CD14-positive monocyte (primary cell): ENCODE results near the gene KISS1. TPM values are rescaled to one million over a fixed set of nuclear protein-coding genes. Genes with fewer than 3 reads are reported as not detected.

Experiments used
- DNase-seq, 3 donors: peaks; one replicate each; pipeline ENCODE4 v3.0.0-alpha.2; 2011 to 2022
- H2AFZ ChIP-seq: 2 replicates; pipeline ENCODE4 v1.6.0; 2012; ENCODE audit warnings: mild to moderate bottlenecking, low read depth, low read length, inconsistent platforms; ENCODE audit not compliant: insufficient read depth, poor library complexity, severe bottlenecking
- H3K27ac ChIP-seq, 2 donors: 1 replicate in 1 of 2; 2 replicates in 1 of 2; pipeline ENCODE4 v1.5.1; 2012 to 2013; ENCODE audit warnings: low read length in 2 of 2, control low read depth in 1 of 2, inconsistent platforms in 1 of 2, low read depth in 1 of 2, mild to moderate bottlenecking in 1 of 2
- H3K27me3 ChIP-seq, 2 donors: one replicate each; pipeline versions ENCODE4 v1.6.0 to v1.6.1; 2011 to 2013; ENCODE audit warnings: low read length in 2 of 2; ENCODE audit not compliant: control insufficient read depth in 2 of 2, insufficient read depth in 2 of 2
- H3K36me3 ChIP-seq, 2 donors: replicated peaks in 1 of 2; 1 replicate in 1 of 2; 2 replicates in 1 of 2; pipeline versions ENCODE4 v1.5.1 to v1.6.1; 2012 to 2013; ENCODE audit warnings: low read length in 2 of 2, control low read depth in 1 of 2, inconsistent platforms in 1 of 2, mild to moderate bottlenecking in 1 of 2; ENCODE audit not compliant: insufficient read depth in 2 of 2, control insufficient read depth in 1 of 2
- H3K4me1 ChIP-seq, 2 donors: 1 replicate in 1 of 2; 2 replicates in 1 of 2; pipeline versions ENCODE4 v1.5.1 to v1.6.1; 2012 to 2013; ENCODE audit warnings: low read length in 2 of 2, control low read depth in 1 of 2, inconsistent platforms in 1 of 2, mild to moderate bottlenecking in 1 of 2, moderate library complexity in 1 of 2; ENCODE audit not compliant: insufficient read depth in 2 of 2, control insufficient read depth in 1 of 2
- H3K4me2 ChIP-seq: replicated peaks from 2 replicates; pipeline ENCODE3; 2012; ENCODE audit warnings: low read length, moderate library complexity, mild to moderate bottlenecking; ENCODE audit not compliant: poor library complexity, severe bottlenecking; ENCODE audit errors: extremely low read depth
- H3K4me3 ChIP-seq, 3 experiments: fragments of 200-600 bp in 1 of 3; sonication (generic) in 1 of 3; replicated peaks in 1 of 3; 1 replicate in 2 of 3; 2 replicates in 1 of 3; pipeline ENCODE4 v1.5.1; 2011 to 2013; ENCODE audit warnings: low read length in 3 of 3, mild to moderate bottlenecking in 3 of 3, control low read depth in 2 of 3, low read depth in 2 of 3, inconsistent platforms in 1 of 3, moderate library complexity in 1 of 3
- H3K79me2 ChIP-seq: 2 replicates; pipeline ENCODE4 v1.6.0; 2012; ENCODE audit warnings: mild to moderate bottlenecking, control low read depth, inconsistent platforms, low read length, moderate library complexity; ENCODE audit not compliant: insufficient read depth
- H3K9ac ChIP-seq: 2 replicates; pipeline ENCODE4 v1.6.0; 2017; ENCODE audit warnings: low read length, mild to moderate bottlenecking; ENCODE audit not compliant: insufficient read depth, poor library complexity, severe bottlenecking
- H3K9me3 ChIP-seq, 2 donors: replicated peaks in 1 of 2; 1 replicate in 1 of 2; 2 replicates in 1 of 2; pipeline versions ENCODE4 v1.5.1 to v1.6.1; 2012 to 2013; ENCODE audit warnings: low read length in 2 of 2, control low read depth in 1 of 2; ENCODE audit not compliant: control insufficient read depth in 1 of 2, insufficient read depth in 1 of 2
- H4K20me1 ChIP-seq: 2 replicates; pipeline ENCODE4 v1.6.0; 2012; ENCODE audit warnings: mild to moderate bottlenecking, low read length, control low read depth, moderate library complexity; ENCODE audit not compliant: insufficient read depth
- H3K27ac Mint-ChIP-seq, 7 donors: one replicate each; pipeline ENCODE4 v1.8.0; 2020; ENCODE audit warnings: mild to moderate bottlenecking in 7 of 7, mixed read lengths in 7 of 7, moderate library complexity in 6 of 7, inconsistent platforms in 2 of 7
- H3K27me3 Mint-ChIP-seq, 3 donors: one replicate each; pipeline ENCODE4 v1.8.0; 2021 to 2022; ENCODE audit warnings: low read depth in 3 of 3, mild to moderate bottlenecking in 3 of 3, mixed read lengths in 3 of 3, moderate library complexity in 3 of 3, inconsistent platforms in 1 of 3
- H3K36me3 Mint-ChIP-seq, 2 donors: one replicate each; pipeline ENCODE4 v1.8.0; 2020; ENCODE audit warnings: mixed read lengths in 2 of 2, inconsistent platforms in 1 of 2, mild to moderate bottlenecking in 1 of 2
- H3K4me1 Mint-ChIP-seq: one replicate; pipeline ENCODE4 v1.8.0; 2020; ENCODE audit warnings: mild to moderate bottlenecking, mixed read lengths
- H3K4me3 Mint-ChIP-seq, 2 donors: one replicate each; pipeline ENCODE4 v1.8.0; 2020; ENCODE audit warnings: mild to moderate bottlenecking in 2 of 2, mixed read lengths in 2 of 2, moderate library complexity in 1 of 2
- H3K9me3 Mint-ChIP-seq, 7 donors: one replicate each; pipeline ENCODE4 v1.8.0; 2020 to 2022; ENCODE audit warnings: mixed read lengths in 7 of 7, mild to moderate bottlenecking in 6 of 7, moderate library complexity in 6 of 7, inconsistent platforms in 2 of 7
- CTCF ChIP-seq: fragments of 200-600 bp; IDR thresholded peaks from one replicate; pipeline ENCODE4 v1.8.0; 2022; ENCODE audit warnings: antibody characterized with exemption, mild to moderate bottlenecking
- WGBS: methylation state at CpG from one replicate; pipeline ENCODE4 v1.1.5; 2013; ENCODE audit warnings: missing lambda C conversion rate; ENCODE audit not compliant: insufficient coverage; 5-methylcytosine and 5-hydroxymethylcytosine counted together
- intact Hi-C, 2 donors: fragments of 100-400 bp; cut with micrococcal nuclease; formaldehyde crosslinking; loops; one replicate each; pipeline versions ENCODE4 v1.15.0 to v1.15.1; 2023
- polyA plus RNA-seq, 3 donors: library from polyadenylated mRNA; depleted of rRNA in 1 of 3; unstranded in 2 of 3; stranded (reverse) in 1 of 3; fragments of 300-500 nt in 2 of 3; fragments of >200 nt in 1 of 3; fragmentation: Illumina TruSeq in 2 of 3; gene quantifications; 1 replicate in 2 of 3; 2 replicates in 1 of 3; pipeline ENCODE4 v1.2.3, GENCODE V29; 2012 to 2021

KISS1 gene
- polyA plus RNA-seq, 3 donors, result not detected

GRCh38 chr1:204213668-204214662, 17.7 kb upstream of the KISS1 start, which contains the start of gene GOLT1A:
Gene GOLT1A (minus strand): TSS chr1:204213988. CDS start chr1:204213906, 82 bp downstream.
- H3K4me1 Mint-ChIP-seq, result peaks cover 8% of the 10 kb centered on the region
- H3K27ac Mint-ChIP-seq, result peak within 1 kb of the TSS in 1 of 7 donors; percentile 5
- Histone ChIP-seq H3K9ac (no peak within 1 kb of the TSS), H4K20me1 (no peaks in the 10 kb centered on the region), H2AFZ (peak within 1 kb of the TSS; percentile 78), H3K27me3 (peaks cover 0 to 5% of the 10 kb centered on the region in 2 donors), H3K4me2 (peak within 1 kb of the TSS; percentile 62), H3K4me3 (peak within 1 kb of the TSS in 1 of 3 experiments; percentile 60), H3K4me1 (peaks cover 7 to 8% of the 10 kb centered on the region in 2 donors), H3K36me3 (no peaks in the 10 kb centered on the region), H3K9me3 (no peaks in the 10 kb centered on the region), H3K27ac (no peak within 1 kb of the TSS), H3K79me2 (no peaks in the 10 kb centered on the region)
- intact Hi-C loops, result loop anchor here in 1 of 2 donors (1.0 kb wide), 1 partner anchor 149 kb away; no protein-coding TSS in a partner anchor
- WGBS, result 16% methylated on average over 30 of the region's 41 CpGs
- H3K9me3 Mint-ChIP-seq, result no peaks in the 10 kb centered on the region
- peak; percentile 27 to 46 (median 42) for DNase-seq
- H3K36me3 Mint-ChIP-seq, result no peaks in the 10 kb centered on the region
- peak within 1 kb of the TSS; percentile 42 to 86 for H3K4me3 Mint-ChIP-seq
- peak; percentile 60 for TF ChIP-seq CTCF
- peaks cover 6 to 8% (median 7%) of the 10 kb centered on the region in 3 donors for H3K27me3 Mint-ChIP-seq

GRCh38 chr1:204212715-204213114, 16.4 kb upstream of the KISS1 start:
- Histone ChIP-seq H3K4me2 (no peak overlapping the region), H2AFZ (no peak overlapping the region), H3K4me1 (peaks cover 7 to 8% of the 10 kb centered on the region in 2 donors), H3K9ac (no peak overlapping the region), H3K4me3 (no peak overlapping the region), H3K27me3 (peaks cover 0 to 5% of the 10 kb centered on the region in 2 donors), H4K20me1 (no peaks in the 10 kb centered on the region), H3K36me3 (no peaks in the 10 kb centered on the region), H3K27ac (no peak overlapping the region), H3K79me2 (no peaks in the 10 kb centered on the region), H3K9me3 (no peaks in the 10 kb centered on the region)
- Mint-ChIP-seq H3K36me3 (no peaks in the 10 kb centered on the region), H3K9me3 (no peaks in the 10 kb centered on the region), H3K4me3 (no peak overlapping the region), H3K27ac (no peak overlapping the region), H3K27me3 (peaks cover 7 to 8% (median 7%) of the 10 kb centered on the region in 3 donors), H3K4me1 (peaks cover 8% of the 10 kb centered on the region)
- TF ChIP-seq CTCF, result no peak
- intact Hi-C loops, result no loop called here
- 60% methylated on average over 1 of the region's 3 CpGs for WGBS
- DNase-seq, result no peak
